Astrocyte of the cerebellum (primary cell): ENCODE data around the gene POR.

Experiments used
- DNase-seq: peaks from one replicate; pipeline ENCODE4 v3.0.0-alpha.2; 2011; ENCODE audit warnings: low read depth
- H3K4me3 ChIP-seq: 2 replicates; pipeline ENCODE4 v1.5.1; 2011; ENCODE audit warnings: mild to moderate bottlenecking, low read depth, low read length, moderate library complexity
- in situ Hi-C: cut with HindIII; loops from 2 replicates; pipeline ENCODE4 v1.10.0; 2017; ENCODE audit warnings: low sequenced_read_pairs
- TF ChIP-seq, protein P1 (sequence below): IDR thresholded peaks from 2 replicates; pipeline ENCODE4 v1.5.1; 2012; ENCODE audit warnings: low read length, low read depth, moderate library complexity, mild to moderate bottlenecking; ENCODE audit errors: missing control alignments

The POR gene

GRCh38 chr7:75986147-75986781 is 71.3 kb downstream of the POR start:
- TF ChIP-seq, protein P1, sequence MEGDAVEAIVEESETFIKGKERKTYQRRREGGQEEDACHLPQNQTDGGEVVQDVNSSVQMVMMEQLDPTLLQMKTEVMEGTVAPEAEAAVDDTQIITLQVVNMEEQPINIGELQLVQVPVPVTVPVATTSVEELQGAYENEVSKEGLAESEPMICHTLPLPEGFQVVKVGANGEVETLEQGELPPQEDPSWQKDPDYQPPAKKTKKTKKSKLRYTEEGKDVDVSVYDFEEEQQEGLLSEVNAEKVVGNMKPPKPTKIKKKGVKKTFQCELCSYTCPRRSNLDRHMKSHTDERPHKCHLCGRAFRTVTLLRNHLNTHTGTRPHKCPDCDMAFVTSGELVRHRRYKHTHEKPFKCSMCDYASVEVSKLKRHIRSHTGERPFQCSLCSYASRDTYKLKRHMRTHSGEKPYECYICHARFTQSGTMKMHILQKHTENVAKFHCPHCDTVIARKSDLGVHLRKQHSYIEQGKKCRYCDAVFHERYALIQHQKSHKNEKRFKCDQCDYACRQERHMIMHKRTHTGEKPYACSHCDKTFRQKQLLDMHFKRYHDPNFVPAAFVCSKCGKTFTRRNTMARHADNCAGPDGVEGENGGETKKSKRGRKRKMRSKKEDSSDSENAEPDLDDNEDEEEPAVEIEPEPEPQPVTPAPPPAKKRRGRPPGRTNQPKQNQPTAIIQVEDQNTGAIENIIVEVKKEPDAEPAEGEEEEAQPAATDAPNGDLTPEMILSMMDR: no peak
- in situ Hi-C loops: no loop called here
- DNase-seq: no peak
- H3K4me3 ChIP-seq: no peak overlapping the region

- in situ Hi-C loops: no loop called here
- TF ChIP-seq, protein P1: no peak
Observed at GRCh38 chr7:75987026-75987804, 72.3 kb downstream of the POR start.

GRCh38 chr7:75987805-75988567 is 73.0 kb downstream of the POR start:
- in situ Hi-C loops: no loop called here

More at GRCh38 chr7:75987026-75987804, 72.3 kb downstream of the POR start:
- no peak for DNase-seq
- H3K4me3 ChIP-seq: no peak overlapping the region

GRCh38 chr7:75988568-75989499 is 73.9 kb downstream of the POR start:
- TF ChIP-seq, protein P1: no peak
- in situ Hi-C loops: no loop called here
- no peak overlapping the region for H3K4me3 ChIP-seq
- DNase-seq: no peak

More at GRCh38 chr7:75987805-75988567, 73.0 kb downstream of the POR start:
- no peak for DNase-seq
- H3K4me3 ChIP-seq: no peak overlapping the region
- TF ChIP-seq, protein P1: no peak

DNA sequence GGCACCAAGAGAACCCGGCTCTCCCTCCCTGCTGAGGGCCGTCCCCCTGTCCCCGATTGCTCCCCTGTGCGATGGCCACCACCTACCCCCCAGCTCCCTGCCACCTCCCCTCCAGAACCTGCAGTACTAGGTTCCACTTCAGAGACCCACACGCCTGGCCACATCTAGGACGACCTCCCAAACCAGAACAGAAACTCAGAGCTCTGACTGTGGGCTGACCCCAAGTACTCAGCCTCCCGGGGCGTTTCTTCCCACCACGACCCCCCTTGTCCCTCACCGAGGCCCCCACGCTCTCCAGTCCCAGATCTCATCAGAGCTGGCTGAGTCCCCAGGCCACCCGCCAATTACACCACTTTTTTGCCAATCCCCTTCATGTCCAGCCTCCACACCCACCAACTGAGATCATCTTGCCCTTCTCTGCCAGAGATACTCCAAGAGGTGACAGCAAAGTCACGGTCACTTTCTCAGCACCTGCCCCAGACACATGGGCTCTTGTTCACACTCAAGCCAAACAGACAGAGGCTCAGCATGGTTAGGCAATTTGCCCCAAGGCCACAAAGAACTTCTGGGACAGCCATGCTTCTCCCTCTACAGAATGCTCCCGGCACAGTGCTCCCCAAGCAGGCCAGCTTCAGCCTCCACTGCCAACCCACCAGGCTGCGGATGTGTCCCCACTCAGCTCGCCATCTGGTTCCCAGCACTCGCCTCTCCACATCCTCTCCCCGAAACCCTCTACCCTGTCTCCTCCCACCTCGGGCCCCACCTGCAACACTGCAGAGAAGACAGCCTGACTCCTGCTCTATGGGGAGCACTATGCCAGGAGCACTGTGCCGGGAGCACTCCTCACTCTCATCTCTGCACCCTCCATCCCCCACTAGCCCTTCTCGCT is 74.8 kb downstream of the POR start:
- TF ChIP-seq, protein P1: no peak
- in situ Hi-C loops: no loop called here

More for the DNA sequence above, 74.8 kb downstream of the POR start:
- no peak overlapping the region for H3K4me3 ChIP-seq
- no peak for DNase-seq
